ENCODE data around the gene CASZ1.

CASZ1 gene

DNA sequence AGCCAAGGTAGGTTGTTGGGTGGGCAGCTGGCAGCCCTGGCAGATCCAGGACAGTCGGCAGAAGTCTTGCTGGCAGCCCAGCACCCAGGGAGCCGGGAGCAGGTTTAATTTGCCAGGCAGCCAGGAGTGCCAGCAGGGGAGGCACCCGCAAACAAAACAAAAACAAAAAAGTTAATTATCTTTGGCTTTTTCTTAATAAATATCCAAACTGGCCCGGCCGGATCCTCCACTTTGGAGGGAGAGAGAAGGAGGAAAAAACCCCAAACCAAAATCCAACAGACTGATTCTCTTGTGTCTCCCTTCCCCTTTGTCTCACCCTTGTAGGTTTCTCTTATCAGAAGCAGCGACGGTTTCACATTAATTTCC lies 97.0 kb downstream of the CASZ1 start:
- H3K27ac ChIP-seq (ENCODE audit: low read depth, low read length) = no peak overlapping the region
- H3K4me3 ChIP-seq (ENCODE audit: low read depth in 1 of 2, low read length in 2 of 2) = no peak overlapping the region
- H3K4me1 ChIP-seq (ENCODE audit: control insufficient read depth in 1 of 2, insufficient read depth in 2 of 2, low read length in 2 of 2) = peaks cover 16 to 19% of the 10 kb centered on the region in 2 donors
- no peaks in the 10 kb centered on the region for H3K9me3 ChIP-seq (ENCODE audit: control insufficient read depth in 1 of 2, low read length in 2 of 2)
- H3K36me3 ChIP-seq (ENCODE audit: control insufficient read depth in 1 of 2, insufficient read depth in 2 of 2, low read length in 2 of 2) = peaks cover 2 to 13% of the 10 kb centered on the region in 2 donors
- no peak overlapping the region for H3K9ac ChIP-seq (ENCODE audit: low read depth in 1 of 2, low read length in 2 of 2)
- H3K27me3 ChIP-seq (ENCODE audit: control insufficient read depth in 1 of 2, insufficient read depth in 2 of 2, low read length in 2 of 2) = no peaks in the 10 kb centered on the region

DNA sequence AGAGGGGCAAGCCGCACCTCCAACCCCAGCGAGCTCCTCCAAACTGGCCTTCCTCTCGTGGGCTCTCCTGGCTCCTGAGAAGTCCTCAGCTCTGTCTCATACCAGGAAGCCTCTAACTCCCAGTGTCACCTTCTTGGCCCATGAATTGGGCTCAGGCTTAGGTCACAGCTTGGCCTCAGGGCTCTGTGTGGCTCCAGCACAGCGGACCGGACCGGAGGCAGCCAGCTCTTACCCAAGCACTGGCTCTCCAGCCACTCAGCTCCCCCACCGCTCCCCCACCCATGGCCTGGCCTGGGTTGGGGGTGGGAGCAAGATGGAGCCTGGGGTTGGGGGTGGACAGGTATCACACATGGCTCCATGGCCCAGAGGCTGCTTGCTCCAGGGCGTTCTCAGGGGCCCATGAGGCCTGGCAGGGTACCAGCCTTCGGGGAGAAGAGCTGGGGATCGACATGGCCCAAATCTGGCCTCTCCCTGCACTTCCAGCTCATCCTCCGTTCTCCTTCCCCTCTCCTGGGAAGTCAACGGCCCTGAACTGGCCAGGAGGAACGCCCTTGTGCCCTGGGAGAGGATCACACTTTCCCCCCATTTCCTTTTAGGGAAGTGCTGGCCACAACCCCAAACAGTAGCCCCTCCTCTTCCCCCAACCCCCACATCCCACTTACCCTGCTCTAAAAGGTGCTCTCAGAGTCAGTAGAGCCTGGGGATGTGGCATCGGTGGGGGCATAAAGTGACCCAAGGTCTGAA lies 97.5 kb downstream of the CASZ1 start:
- peaks cover 16 to 19% of the 10 kb centered on the region in 2 donors for H3K4me1 ChIP-seq (ENCODE audit: control insufficient read depth in 1 of 2, insufficient read depth in 2 of 2, low read length in 2 of 2)
- no peaks in the 10 kb centered on the region for H3K9me3 ChIP-seq (ENCODE audit: control insufficient read depth in 1 of 2, low read length in 2 of 2)
- H3K9ac ChIP-seq (ENCODE audit: low read depth in 1 of 2, low read length in 2 of 2) = no peak overlapping the region
- H3K4me3 ChIP-seq (ENCODE audit: low read depth in 1 of 2, low read length in 2 of 2) = no peak overlapping the region
- H3K27ac ChIP-seq (ENCODE audit: low read depth, low read length) = no peak overlapping the region
- peaks cover 2 to 7% of the 10 kb centered on the region in 2 donors for H3K36me3 ChIP-seq (ENCODE audit: control insufficient read depth in 1 of 2, insufficient read depth in 2 of 2, low read length in 2 of 2)
- H3K27me3 ChIP-seq (ENCODE audit: control insufficient read depth in 1 of 2, insufficient read depth in 2 of 2, low read length in 2 of 2) = no peaks in the 10 kb centered on the region

- Histone ChIP-seq H3K36me3 (ENCODE audit: control insufficient read depth in 1 of 2, insufficient read depth in 2 of 2, low read length in 2 of 2) (peaks cover 2 to 5% of the 10 kb centered on the region in 2 donors), H3K4me1 (ENCODE audit: control insufficient read depth in 1 of 2, insufficient read depth in 2 of 2, low read length in 2 of 2) (peaks cover 21 to 23% of the 10 kb centered on the region in 2 donors), H3K9ac (ENCODE audit: low read depth in 1 of 2, low read length in 2 of 2) (no peak overlapping the region), H3K27me3 (ENCODE audit: control insufficient read depth in 1 of 2, insufficient read depth in 2 of 2, low read length in 2 of 2) (no peaks in the 10 kb centered on the region), H3K9me3 (ENCODE audit: control insufficient read depth in 1 of 2, low read length in 2 of 2) (no peaks in the 10 kb centered on the region), H3K27ac (ENCODE audit: low read depth, low read length) (no peak overlapping the region), H3K4me3 (ENCODE audit: low read depth in 1 of 2, low read length in 2 of 2) (no peak overlapping the region)
Observed at GRCh38 chr1:10697621-10698160, 98.8 kb downstream of the CASZ1 start.

- no peak overlapping the region for H3K27ac ChIP-seq (ENCODE audit: low read depth, low read length)
- no peaks in the 10 kb centered on the region for H3K27me3 ChIP-seq (ENCODE audit: control insufficient read depth in 1 of 2, insufficient read depth in 2 of 2, low read length in 2 of 2)
- H3K9me3 ChIP-seq (ENCODE audit: control insufficient read depth in 1 of 2, low read length in 2 of 2) = no peaks in the 10 kb centered on the region
- H3K9ac ChIP-seq (ENCODE audit: low read depth in 1 of 2, low read length in 2 of 2) = no peak overlapping the region
- H3K4me1 ChIP-seq (ENCODE audit: control insufficient read depth in 1 of 2, insufficient read depth in 2 of 2, low read length in 2 of 2) = peaks cover 28 to 30% of the 10 kb centered on the region in 2 donors
- no peak overlapping the region for H3K4me3 ChIP-seq (ENCODE audit: low read depth in 1 of 2, low read length in 2 of 2)
- H3K36me3 ChIP-seq (ENCODE audit: control insufficient read depth in 1 of 2, insufficient read depth in 2 of 2, low read length in 2 of 2) = peaks cover 0 to 1% of the 10 kb centered on the region in 2 donors
Observed at GRCh38 chr1:10696977-10697376, 99.5 kb downstream of the CASZ1 start.

DNA sequence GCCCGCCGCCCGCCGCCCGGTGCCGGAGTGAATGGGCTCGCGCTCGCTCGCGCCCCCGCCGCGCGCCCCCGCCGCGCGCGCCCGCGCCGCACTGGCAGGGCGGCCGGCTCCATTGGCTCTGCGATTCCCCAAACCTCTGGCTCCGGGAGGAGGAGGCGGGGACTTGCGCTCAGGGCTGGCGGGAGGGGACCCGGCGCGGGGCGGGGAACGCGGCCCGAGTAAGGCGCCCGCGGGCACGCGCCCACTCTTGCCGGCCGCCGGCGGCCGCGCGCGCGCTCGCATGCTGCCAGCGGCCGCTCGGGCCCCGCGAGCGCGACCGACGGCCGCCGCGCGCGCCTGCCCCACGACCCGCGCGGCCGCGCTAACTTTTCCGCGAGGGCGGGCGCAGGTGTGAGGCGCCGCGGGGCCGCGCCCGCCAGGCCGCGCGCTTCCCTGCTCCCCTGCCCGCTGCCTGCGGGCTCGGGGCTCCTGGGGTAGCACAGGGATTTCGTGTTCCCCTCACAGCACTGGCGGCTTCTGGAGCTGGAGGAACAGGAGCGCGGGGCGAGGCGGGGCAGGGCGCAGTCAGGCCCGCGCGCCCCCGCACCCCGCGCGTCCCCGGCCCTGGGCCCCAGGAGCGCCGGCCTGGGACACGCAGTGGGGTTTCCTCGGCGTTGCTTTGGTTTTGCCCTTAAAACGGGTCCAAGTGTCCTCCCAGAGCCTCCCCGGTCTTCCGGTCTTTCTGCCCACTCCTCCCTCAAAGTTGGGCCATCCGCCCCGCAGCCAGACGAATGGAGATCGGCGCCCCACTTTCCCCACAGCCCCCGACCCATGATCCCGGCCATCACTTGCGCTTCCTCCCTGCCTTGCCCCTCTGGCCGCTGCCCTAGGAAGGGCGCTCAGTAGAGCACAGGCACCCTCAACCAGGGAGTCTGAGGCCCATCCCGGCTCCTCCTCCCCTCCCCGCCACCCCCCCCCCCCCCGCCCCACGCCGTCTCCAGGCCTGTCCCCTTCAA lies 101.5 kb downstream of the CASZ1 start:
- Histone ChIP-seq H3K4me3 (ENCODE audit: low read depth in 1 of 2, low read length in 2 of 2) (peak overlapping the region; percentile 43 to 61), H3K9me3 (ENCODE audit: control insufficient read depth in 1 of 2, low read length in 2 of 2) (no peaks in the 10 kb centered on the region), H3K4me1 (ENCODE audit: control insufficient read depth in 1 of 2, insufficient read depth in 2 of 2, low read length in 2 of 2) (peaks cover 37 to 45% of the 10 kb centered on the region in 2 donors), H3K36me3 (ENCODE audit: control insufficient read depth in 1 of 2, insufficient read depth in 2 of 2, low read length in 2 of 2) (no peaks in the 10 kb centered on the region), H3K27me3 (ENCODE audit: control insufficient read depth in 1 of 2, insufficient read depth in 2 of 2, low read length in 2 of 2) (no peaks in the 10 kb centered on the region), H3K27ac (ENCODE audit: low read depth, low read length) (peak overlapping the region; percentile 66), H3K9ac (ENCODE audit: low read depth in 1 of 2, low read length in 2 of 2) (peak overlapping the region; percentile 43 to 47)

DNA sequence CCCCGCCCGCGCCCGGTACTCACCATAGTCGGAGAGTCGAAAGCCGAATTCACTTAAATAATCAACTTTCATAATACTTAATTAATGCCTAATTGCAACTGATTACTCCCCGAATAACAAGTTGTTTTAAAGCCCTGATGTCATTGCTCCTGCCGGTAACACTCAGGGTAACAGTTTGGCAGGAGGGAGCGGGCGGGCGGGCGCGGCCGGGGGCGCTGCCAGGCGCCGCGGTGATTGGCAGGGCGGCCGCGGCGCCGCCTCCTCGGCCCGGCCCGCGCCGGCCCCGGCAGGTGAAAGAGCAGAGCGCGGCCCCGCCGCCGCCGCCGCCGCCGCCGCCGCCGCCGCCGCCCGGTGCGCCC lies 102.2 kb downstream of the CASZ1 start:
- H3K4me3 ChIP-seq (ENCODE audit: low read depth in 1 of 2, low read length in 2 of 2) = peak overlapping the region; percentile 52 to 69
- no peaks in the 10 kb centered on the region for H3K27me3 ChIP-seq (ENCODE audit: control insufficient read depth in 1 of 2, insufficient read depth in 2 of 2, low read length in 2 of 2)
- H3K27ac ChIP-seq (ENCODE audit: low read depth, low read length) = peak overlapping the region; percentile 32
- H3K4me1 ChIP-seq (ENCODE audit: control insufficient read depth in 1 of 2, insufficient read depth in 2 of 2, low read length in 2 of 2) = peaks cover 43 to 52% of the 10 kb centered on the region in 2 donors
- no peaks in the 10 kb centered on the region for H3K9me3 ChIP-seq (ENCODE audit: control insufficient read depth in 1 of 2, low read length in 2 of 2)
- H3K36me3 ChIP-seq (ENCODE audit: control insufficient read depth in 1 of 2, insufficient read depth in 2 of 2, low read length in 2 of 2) = peaks cover 0 to 4% of the 10 kb centered on the region in 2 donors
- H3K9ac ChIP-seq (ENCODE audit: low read depth in 1 of 2, low read length in 2 of 2) = no peak overlapping the region

GRCh38 chr1:10693497-10694273 lies 102.8 kb downstream of the CASZ1 start:
- peak overlapping the region; percentile 85 for H3K27ac ChIP-seq (ENCODE audit: low read depth, low read length)
- peak overlapping the region; percentile 69 to 73 for H3K4me3 ChIP-seq (ENCODE audit: low read depth in 1 of 2, low read length in 2 of 2)
- H3K36me3 ChIP-seq (ENCODE audit: control insufficient read depth in 1 of 2, insufficient read depth in 2 of 2, low read length in 2 of 2) = peaks cover 0 to 4% of the 10 kb centered on the region in 2 donors
- H3K27me3 ChIP-seq (ENCODE audit: control insufficient read depth in 1 of 2, insufficient read depth in 2 of 2, low read length in 2 of 2) = no peaks in the 10 kb centered on the region
- H3K9me3 ChIP-seq (ENCODE audit: control insufficient read depth in 1 of 2, low read length in 2 of 2) = no peaks in the 10 kb centered on the region
- H3K9ac ChIP-seq (ENCODE audit: low read depth in 1 of 2, low read length in 2 of 2) = peak overlapping the region; percentile 38 to 65
- H3K4me1 ChIP-seq (ENCODE audit: control insufficient read depth in 1 of 2, insufficient read depth in 2 of 2, low read length in 2 of 2) = peaks cover 48 to 58% of the 10 kb centered on the region in 2 donors

- peaks cover 0 to 4% of the 10 kb centered on the region in 2 donors for H3K36me3 ChIP-seq (ENCODE audit: control insufficient read depth in 1 of 2, insufficient read depth in 2 of 2, low read length in 2 of 2)
- H3K4me1 ChIP-seq (ENCODE audit: control insufficient read depth in 1 of 2, insufficient read depth in 2 of 2, low read length in 2 of 2) = peaks cover 54 to 63% of the 10 kb centered on the region in 2 donors
- no peaks in the 10 kb centered on the region for H3K9me3 ChIP-seq (ENCODE audit: control insufficient read depth in 1 of 2, low read length in 2 of 2)
- no peaks in the 10 kb centered on the region for H3K27me3 ChIP-seq (ENCODE audit: control insufficient read depth in 1 of 2, insufficient read depth in 2 of 2, low read length in 2 of 2)
- H3K9ac ChIP-seq (ENCODE audit: low read depth in 1 of 2, low read length in 2 of 2) = peak overlapping the region; percentile 44 to 65
- H3K4me3 ChIP-seq (ENCODE audit: low read depth in 1 of 2, low read length in 2 of 2) = peak overlapping the region; percentile 69 to 73
- H3K27ac ChIP-seq (ENCODE audit: low read depth, low read length) = peak overlapping the region; percentile 54
Observed at GRCh38 chr1:10693152-10693496, 103.3 kb downstream of the CASZ1 start.

GRCh38 chr1:10692401-10693021 lies 103.9 kb downstream of the CASZ1 start:
- Histone ChIP-seq H3K9ac (ENCODE audit: low read depth in 1 of 2, low read length in 2 of 2) (peak overlapping the region; percentile 44 to 65), H3K4me1 (ENCODE audit: control insufficient read depth in 1 of 2, insufficient read depth in 2 of 2, low read length in 2 of 2) (peaks cover 60 to 64% of the 10 kb centered on the region in 2 donors), H3K27ac (ENCODE audit: low read depth, low read length) (peak overlapping the region; percentile 54), H3K36me3 (ENCODE audit: control insufficient read depth in 1 of 2, insufficient read depth in 2 of 2, low read length in 2 of 2) (peaks cover 0 to 4% of the 10 kb centered on the region in 2 donors), H3K27me3 (ENCODE audit: control insufficient read depth in 1 of 2, insufficient read depth in 2 of 2, low read length in 2 of 2) (no peaks in the 10 kb centered on the region), H3K4me3 (ENCODE audit: low read depth in 1 of 2, low read length in 2 of 2) (peak overlapping the region; percentile 69 to 73), H3K9me3 (ENCODE audit: control insufficient read depth in 1 of 2, low read length in 2 of 2) (no peaks in the 10 kb centered on the region)

Measured in duodenal mucosa (tissue), 2 donors.